NB4 (cell line): Measurements from ENCODE around the gene LRCH1.
"Not testable (repeated sequence)": the region's sequence is repeated elsewhere in the genome, so short reads cannot be mapped to it uniquely, and the experiment has no call there.

Experiments
- DNase-seq: peaks from one replicate; pipeline ENCODE4 v3.0.0; 2010; ENCODE audit warnings: low read depth
- H3K4me3 ChIP-seq: one replicate; pipeline ENCODE4 v1.5.1; 2011; ENCODE audit warnings: mild to moderate bottlenecking, low read depth, low read length, moderate library complexity
- CTCF ChIP-seq: IDR thresholded peaks from one replicate; pipeline ENCODE4 v1.5.1; 2012; ENCODE audit warnings: low read depth, low read length
- MAX ChIP-seq: IDR thresholded peaks from 2 replicates; pipeline ENCODE4 v1.6.1; 2011; ENCODE audit warnings: low read depth, low read length
- MYC ChIP-seq: IDR thresholded peaks from 2 replicates; pipeline ENCODE4 v1.6.1; 2011; ENCODE audit warnings: low read depth, low read length
- POLR2A ChIP-seq: IDR thresholded peaks from 2 replicates; pipeline ENCODE4 v1.6.1; 2011; ENCODE audit warnings: mild to moderate bottlenecking; ENCODE audit not compliant: insufficient read length; ENCODE audit errors: extremely low read depth

The LRCH1 gene

DNA sequence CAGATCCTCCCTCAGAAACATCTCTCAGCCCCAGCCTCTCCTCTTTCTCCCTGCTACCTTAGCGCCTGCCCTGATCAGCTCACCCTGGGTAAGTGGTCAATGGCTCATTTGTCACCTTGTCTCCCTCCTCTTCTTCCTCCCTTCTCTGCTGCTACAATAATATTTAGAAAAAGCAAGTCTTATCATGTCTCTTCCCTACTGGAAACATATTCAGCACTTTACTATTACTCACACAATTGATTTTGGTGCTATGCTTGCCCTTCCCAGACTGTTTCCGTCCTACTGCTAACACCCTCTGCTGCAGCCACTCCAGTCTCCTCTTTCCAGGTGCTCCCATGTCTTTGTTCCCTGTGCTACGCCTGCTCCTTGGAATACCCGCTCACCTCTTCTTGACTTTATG, 208.2 kb downstream of the LRCH1 start:
- H3K4me3 ChIP-seq = no peak overlapping the region
- no peak for TF ChIP-seq CTCF
- no peak for TF ChIP-seq MYC
- TF ChIP-seq MAX = no peak
- no peak for TF ChIP-seq POLR2A
- DNase-seq = no peak

DNA sequence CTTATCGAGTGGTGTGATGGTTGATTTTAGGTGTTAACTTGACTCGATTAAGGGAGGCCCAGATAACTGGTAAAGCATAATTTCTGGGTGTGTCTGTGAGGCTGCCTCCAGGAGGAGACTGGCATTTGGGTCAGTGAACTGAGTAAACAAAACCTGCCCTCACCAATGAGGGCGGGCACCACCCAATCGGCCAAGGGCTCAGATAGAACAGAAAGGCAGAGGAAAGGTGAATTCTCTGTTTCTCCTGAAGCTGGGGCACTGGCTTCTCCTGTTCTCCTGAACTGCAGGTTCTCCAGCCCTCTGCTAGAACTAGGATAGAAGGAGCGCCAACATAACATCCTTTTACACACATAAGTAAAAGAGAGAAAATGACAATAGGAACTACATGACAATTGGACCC, 208.9 kb downstream of the LRCH1 start:
- no peak overlapping the region for H3K4me3 ChIP-seq
- TF ChIP-seq CTCF (no peak), MAX (no peak), POLR2A (no peak), MYC (no peak)
- no peak for DNase-seq

GRCh38 chr13:46769925-46770324, 217.0 kb downstream of the LRCH1 start:
- not testable (repeated sequence) for DNase-seq, H3K4me3 ChIP-seq

DNA sequence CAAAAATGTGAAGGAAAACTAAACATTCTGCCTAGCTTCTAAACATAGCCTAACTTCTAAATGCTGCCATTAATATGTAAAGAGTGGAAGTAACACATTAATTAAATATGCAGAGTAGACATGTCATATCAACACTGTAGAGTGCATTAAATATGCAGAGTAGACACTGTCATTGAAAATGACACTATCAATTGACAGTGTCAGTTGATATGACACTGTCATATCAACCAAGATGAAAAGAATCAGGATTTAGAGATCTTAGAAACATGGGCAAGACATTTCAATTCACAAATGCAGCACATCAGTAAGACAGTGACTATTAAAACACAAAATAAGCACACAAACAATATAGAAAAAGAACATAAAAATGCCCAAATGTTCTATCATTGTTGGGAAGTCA, 218.7 kb downstream of the LRCH1 start:
- DNase-seq = no peak
- TF ChIP-seq CTCF = no peak
- TF ChIP-seq POLR2A = no peak
- TF ChIP-seq MYC = no peak
- H3K4me3 ChIP-seq = no peak overlapping the region

DNA sequence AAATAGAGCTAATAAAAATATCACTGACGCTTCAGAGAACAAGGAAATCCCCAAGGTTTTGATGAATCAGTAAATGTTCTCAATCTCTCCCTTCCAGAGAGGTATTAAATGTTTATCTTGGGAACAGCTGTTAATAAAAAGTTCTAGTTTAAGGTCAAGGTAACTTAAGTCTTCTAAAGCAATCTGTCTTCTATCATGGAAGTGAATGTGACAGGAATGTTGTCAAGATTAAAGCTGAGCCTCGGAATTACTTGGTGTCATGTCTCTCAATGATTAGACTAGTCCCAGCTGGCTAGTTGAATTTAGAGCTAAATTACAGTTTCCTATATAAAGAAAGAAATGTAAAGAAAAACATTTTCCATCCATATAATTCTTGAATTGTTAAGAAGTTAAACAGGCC, 220.6 kb downstream of the LRCH1 start:
- TF ChIP-seq MAX (no peak), MYC (no peak), POLR2A (no peak)
- no peak for DNase-seq
- H3K4me3 ChIP-seq = no peak overlapping the region

- TF ChIP-seq CTCF (no peak), POLR2A (no peak), MAX (no peak), MYC (no peak)
- no peak overlapping the region for H3K4me3 ChIP-seq
- no peak for DNase-seq
Measured at GRCh38 chr13:46775385-46776107, 222.6 kb downstream of the LRCH1 start.

GRCh38 chr13:46778095-46778494, 225.1 kb downstream of the LRCH1 start:
- no peak for DNase-seq
- TF ChIP-seq MAX = no peak
- no peak for TF ChIP-seq POLR2A
- no peak for TF ChIP-seq CTCF
- TF ChIP-seq MYC = no peak
- H3K4me3 ChIP-seq = no peak overlapping the region
